K562 (cell line): ENCODE results near the gene BRMS1. TPM values are rescaled to one million over a fixed set of nuclear protein-coding genes. Genes with fewer than 3 reads are reported as not detected.
A peak's percentile ranks its signal among the peaks of the same experiment; 100 is the strongest.

Source experiments
- C11orf30 ChIP-seq: fragments of 450-650 bp; IDR thresholded peaks from 2 replicates; pipeline ENCODE4 v1.6.1; 2016; ENCODE audit warnings: low read depth, mild to moderate bottlenecking
- CCAR2 ChIP-seq: fragments of 200-400 bp; formaldehyde crosslinking; IDR thresholded peaks from 2 replicates; pipeline ENCODE4 v1.6.1; 2017; ENCODE audit warnings: mild to moderate bottlenecking, low read depth, low read length
- DMBX1 ChIP-seq: fragments of 250-450 bp; sonication (Bioruptor Pico); IDR thresholded peaks from 2 replicates; pipeline ENCODE4 v1.8.0; 2022; ENCODE audit warnings: inconsistent platforms, mild to moderate bottlenecking, moderate library complexity, borderline replicate concordance
- HMGN3 ChIP-seq: IDR thresholded peaks from 2 replicates; pipeline ENCODE4 v1.6.1; 2011; ENCODE audit warnings: borderline replicate concordance, low read depth, mild to moderate bottlenecking, mixed read lengths, low read length; ENCODE audit not compliant: insufficient read length; ENCODE audit errors: extremely low read depth
- IRF2 ChIP-seq: sonication (generic); formaldehyde crosslinking; IDR thresholded peaks from 2 replicates; pipeline ENCODE4 v1.8.1; 2022; ENCODE audit warnings: mild to moderate bottlenecking, missing genetic modification reagents
- KAT7 ChIP-seq: sonication (generic); formaldehyde crosslinking; IDR thresholded peaks from 2 replicates; pipeline ENCODE4 v1.8.0; 2022; ENCODE audit warnings: missing genetic modification reagents, mild to moderate bottlenecking, borderline replicate concordance
- NCOA1 ChIP-seq: fragments of 450-650 bp; IDR thresholded peaks from 2 replicates; pipeline ENCODE4 v1.6.1; 2016; ENCODE audit warnings: low read depth
- TOE1 ChIP-seq, 2 experiments: fragments of 450-650 bp in 1 of 2; sonication (generic) in 1 of 2; formaldehyde crosslinking in 1 of 2; IDR thresholded peaks; 2 replicates each; pipeline versions ENCODE4 v1.7.1 to v1.8.0; 2016 to 2022; ENCODE audit warnings: borderline replicate concordance in 2 of 2, mild to moderate bottlenecking in 2 of 2, antibody characterized with exemption in 1 of 2, inconsistent platforms in 1 of 2, low read depth in 1 of 2, missing genetic modification reagents in 1 of 2, moderate library complexity in 1 of 2
- polyA plus RNA-seq, 8 experiments: library from polyadenylated mRNA; depleted of rRNA in 4 of 8; stranded (reverse) in 5 of 8; unstranded in 3 of 8; fragments of >200 nt; fragmentation: Nextera tagmentation in 2 of 8; fragmentation: Illumina TruSeq in 1 of 8; extraction: Ambion mirVana in 2 of 8; extraction: Trizol in 1 of 8; gene quantifications; 2 replicates each; pipeline versions ENCODE4 v1.2.1 to v1.2.3, GENCODE V29; 2011 to 2014; ENCODE audit warnings: inconsistent platforms in 1 of 8, missing spikeins in 1 of 8
- total RNA-seq, 7 experiments: library from RNA; depleted of rRNA in 6 of 7; stranded (reverse); fragments of >200 nt in 6 of 7; fragmentation: Illumina TruSeq in 2 of 7; extraction: Trizol in 2 of 7; gene quantifications; 2 replicates each; pipeline versions ENCODE4 v1.2.1 to v1.2.3, GENCODE V29; 2011 to 2021; ENCODE audit warnings: low replicate concordance in 1 of 7
- TF ChIP-seq, protein P1 (sequence below): fragments of 200-600 bp; sonication (generic); IDR thresholded peaks from one replicate; pipeline ENCODE4 v1.6.1; 2012; ENCODE audit warnings: mild to moderate bottlenecking, low read depth, low read length, inconsistent platforms

Gene BRMS1
- total and polyA plus RNA-seq, 9 of the 15 experiments (the other 6 are each of a cell fraction or from before 2014, with no cell fraction given): 2.2 to 78.8 (median 33.4) TPM

GRCh38 chr11:66289548-66290329 is 55.2 kb downstream of the BRMS1 start (continued):
- TF ChIP-seq HMGN3: peak; percentile 27
- peak; percentile 84 for TF ChIP-seq DMBX1 (CRISPR knock-in tag)
- TF ChIP-seq C11orf30: no peak
- peak; percentile 83; the same call in 1 of the 2 replicates for TF ChIP-seq IRF2 (CRISPR knock-in tag)
- TF ChIP-seq TOE1 (IDR thresholded peaks at IDR 0.05; ENCODE audit: borderline replicate concordance): no peak; the same call in 1 of the 2 replicates
- TF ChIP-seq TOE1 (CRISPR knock-in tag; IDR thresholded peaks at IDR 0.05; ENCODE audit: borderline replicate concordance, low read depth): peak; percentile 96
- no peak for TF ChIP-seq CCAR2
- TF ChIP-seq KAT7: peak; percentile 87; the same call in 1 of the 2 replicates
- TF ChIP-seq, protein P1, sequence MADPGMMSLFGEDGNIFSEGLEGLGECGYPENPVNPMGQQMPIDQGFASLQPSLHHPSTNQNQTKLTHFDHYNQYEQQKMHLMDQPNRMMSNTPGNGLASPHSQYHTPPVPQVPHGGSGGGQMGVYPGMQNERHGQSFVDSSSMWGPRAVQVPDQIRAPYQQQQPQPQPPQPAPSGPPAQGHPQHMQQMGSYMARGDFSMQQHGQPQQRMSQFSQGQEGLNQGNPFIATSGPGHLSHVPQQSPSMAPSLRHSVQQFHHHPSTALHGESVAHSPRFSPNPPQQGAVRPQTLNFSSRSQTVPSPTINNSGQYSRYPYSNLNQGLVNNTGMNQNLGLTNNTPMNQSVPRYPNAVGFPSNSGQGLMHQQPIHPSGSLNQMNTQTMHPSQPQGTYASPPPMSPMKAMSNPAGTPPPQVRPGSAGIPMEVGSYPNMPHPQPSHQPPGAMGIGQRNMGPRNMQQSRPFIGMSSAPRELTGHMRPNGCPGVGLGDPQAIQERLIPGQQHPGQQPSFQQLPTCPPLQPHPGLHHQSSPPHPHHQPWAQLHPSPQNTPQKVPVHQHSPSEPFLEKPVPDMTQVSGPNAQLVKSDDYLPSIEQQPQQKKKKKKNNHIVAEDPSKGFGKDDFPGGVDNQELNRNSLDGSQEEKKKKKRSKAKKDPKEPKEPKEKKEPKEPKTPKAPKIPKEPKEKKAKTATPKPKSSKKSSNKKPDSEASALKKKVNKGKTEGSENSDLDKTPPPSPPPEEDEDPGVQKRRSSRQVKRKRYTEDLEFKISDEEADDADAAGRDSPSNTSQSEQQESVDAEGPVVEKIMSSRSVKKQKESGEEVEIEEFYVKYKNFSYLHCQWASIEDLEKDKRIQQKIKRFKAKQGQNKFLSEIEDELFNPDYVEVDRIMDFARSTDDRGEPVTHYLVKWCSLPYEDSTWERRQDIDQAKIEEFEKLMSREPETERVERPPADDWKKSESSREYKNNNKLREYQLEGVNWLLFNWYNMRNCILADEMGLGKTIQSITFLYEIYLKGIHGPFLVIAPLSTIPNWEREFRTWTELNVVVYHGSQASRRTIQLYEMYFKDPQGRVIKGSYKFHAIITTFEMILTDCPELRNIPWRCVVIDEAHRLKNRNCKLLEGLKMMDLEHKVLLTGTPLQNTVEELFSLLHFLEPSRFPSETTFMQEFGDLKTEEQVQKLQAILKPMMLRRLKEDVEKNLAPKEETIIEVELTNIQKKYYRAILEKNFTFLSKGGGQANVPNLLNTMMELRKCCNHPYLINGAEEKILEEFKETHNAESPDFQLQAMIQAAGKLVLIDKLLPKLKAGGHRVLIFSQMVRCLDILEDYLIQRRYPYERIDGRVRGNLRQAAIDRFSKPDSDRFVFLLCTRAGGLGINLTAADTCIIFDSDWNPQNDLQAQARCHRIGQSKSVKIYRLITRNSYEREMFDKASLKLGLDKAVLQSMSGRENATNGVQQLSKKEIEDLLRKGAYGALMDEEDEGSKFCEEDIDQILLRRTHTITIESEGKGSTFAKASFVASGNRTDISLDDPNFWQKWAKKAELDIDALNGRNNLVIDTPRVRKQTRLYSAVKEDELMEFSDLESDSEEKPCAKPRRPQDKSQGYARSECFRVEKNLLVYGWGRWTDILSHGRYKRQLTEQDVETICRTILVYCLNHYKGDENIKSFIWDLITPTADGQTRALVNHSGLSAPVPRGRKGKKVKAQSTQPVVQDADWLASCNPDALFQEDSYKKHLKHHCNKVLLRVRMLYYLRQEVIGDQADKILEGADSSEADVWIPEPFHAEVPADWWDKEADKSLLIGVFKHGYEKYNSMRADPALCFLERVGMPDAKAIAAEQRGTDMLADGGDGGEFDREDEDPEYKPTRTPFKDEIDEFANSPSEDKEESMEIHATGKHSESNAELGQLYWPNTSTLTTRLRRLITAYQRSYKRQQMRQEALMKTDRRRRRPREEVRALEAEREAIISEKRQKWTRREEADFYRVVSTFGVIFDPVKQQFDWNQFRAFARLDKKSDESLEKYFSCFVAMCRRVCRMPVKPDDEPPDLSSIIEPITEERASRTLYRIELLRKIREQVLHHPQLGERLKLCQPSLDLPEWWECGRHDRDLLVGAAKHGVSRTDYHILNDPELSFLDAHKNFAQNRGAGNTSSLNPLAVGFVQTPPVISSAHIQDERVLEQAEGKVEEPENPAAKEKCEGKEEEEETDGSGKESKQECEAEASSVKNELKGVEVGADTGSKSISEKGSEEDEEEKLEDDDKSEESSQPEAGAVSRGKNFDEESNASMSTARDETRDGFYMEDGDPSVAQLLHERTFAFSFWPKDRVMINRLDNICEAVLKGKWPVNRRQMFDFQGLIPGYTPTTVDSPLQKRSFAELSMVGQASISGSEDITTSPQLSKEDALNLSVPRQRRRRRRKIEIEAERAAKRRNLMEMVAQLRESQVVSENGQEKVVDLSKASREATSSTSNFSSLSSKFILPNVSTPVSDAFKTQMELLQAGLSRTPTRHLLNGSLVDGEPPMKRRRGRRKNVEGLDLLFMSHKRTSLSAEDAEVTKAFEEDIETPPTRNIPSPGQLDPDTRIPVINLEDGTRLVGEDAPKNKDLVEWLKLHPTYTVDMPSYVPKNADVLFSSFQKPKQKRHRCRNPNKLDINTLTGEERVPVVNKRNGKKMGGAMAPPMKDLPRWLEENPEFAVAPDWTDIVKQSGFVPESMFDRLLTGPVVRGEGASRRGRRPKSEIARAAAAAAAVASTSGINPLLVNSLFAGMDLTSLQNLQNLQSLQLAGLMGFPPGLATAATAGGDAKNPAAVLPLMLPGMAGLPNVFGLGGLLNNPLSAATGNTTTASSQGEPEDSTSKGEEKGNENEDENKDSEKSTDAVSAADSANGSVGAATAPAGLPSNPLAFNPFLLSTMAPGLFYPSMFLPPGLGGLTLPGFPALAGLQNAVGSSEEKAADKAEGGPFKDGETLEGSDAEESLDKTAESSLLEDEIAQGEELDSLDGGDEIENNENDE: no peak
- TF ChIP-seq NCOA1: peak; percentile 97
